COLO668 (cell line): ENCODE results near the gene PAK1.

Experiments
- DNase-seq: peaks from one replicate; lab custom pipeline; 2025; ENCODE audit not compliant: unreplicated experiment; lab: John Stamatoyannopoulos, UW

PAK1 gene

GRCh38 chr11:77312107-77312506 lies 161.8 kb downstream of the PAK1 start:
- DNase-seq = no peak

- no peak for DNase-seq
These were observed 162.2 kb downstream of the PAK1 start for GRCh38 chr11:77311701-77312100.

GRCh38 chr11:77310721-77311120 lies 163.2 kb downstream of the PAK1 start:
- no peak for DNase-seq

DNA sequence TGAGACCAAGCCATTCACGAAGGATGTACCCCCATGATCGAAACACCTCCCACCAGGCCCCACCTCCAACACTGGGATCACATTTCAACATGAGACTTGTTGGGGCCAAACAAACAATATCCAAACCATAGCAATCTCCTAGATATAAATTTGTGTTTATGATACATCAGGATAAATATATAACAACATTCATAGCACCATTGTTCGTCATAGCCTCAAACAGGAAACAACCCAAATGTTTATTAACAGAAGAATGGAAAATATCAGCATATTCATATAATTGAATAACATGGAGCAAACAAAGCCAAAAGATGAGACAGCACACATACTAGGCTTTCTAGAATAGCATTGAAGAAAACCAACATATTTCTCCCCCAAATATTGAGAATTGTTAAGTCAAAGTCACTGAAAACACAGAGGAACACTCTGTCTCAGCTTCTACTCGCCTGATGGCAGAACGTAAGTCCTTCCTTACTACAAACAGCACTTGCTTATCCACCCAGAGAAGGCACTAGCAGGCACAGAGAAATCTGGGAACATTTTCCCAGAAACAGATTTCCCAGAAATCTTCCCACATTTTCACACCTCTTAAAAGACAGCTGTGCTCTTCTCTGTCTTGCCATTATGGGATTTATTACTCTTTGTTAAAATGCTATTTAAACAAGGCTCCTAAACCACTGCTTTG lies 164.4 kb downstream of the PAK1 start:
- DNase-seq = no peak

DNA sequence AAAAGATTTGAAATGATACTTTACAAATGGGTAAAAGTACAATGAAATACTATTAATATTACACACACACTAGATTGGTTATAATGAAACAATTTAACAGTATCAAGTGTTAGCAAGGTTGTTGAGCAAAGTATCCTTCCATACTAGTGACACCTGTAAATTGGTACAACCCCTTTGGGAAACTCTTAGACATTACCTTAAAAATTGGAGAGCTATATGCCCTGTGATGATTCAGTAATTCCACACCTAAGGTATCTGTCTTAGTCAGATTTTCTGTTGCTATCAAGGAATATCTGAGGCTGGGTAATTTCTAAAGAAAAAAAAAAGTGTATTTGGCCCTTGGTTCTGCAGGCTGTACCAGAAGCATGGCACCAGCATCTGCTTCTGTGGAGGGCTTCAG lies 165.1 kb downstream of the PAK1 start:
- DNase-seq = no peak

DNA sequence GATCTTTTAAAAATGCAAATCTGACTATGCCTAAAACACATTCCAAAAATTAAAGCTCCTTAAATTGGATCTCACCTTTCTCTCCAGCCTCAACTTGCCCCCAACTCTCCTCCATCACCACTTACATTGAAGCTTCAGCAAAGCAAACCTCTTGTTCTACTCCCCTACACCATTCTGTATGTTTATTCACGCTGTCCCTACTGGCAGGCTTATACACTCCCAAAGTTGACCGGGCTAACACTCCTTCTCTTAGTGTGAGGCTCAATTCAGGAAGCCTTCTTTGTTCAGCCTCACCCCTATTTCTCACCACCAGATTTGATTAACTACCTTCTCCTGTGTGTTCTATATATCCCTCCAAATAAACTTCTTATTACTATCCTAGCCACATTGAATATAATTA lies 170.6 kb downstream of the PAK1 start:
- no peak for DNase-seq

- no peak for DNase-seq
These were observed 171.1 kb downstream of the PAK1 start for GRCh38 chr11:77302752-77303151.

DNA sequence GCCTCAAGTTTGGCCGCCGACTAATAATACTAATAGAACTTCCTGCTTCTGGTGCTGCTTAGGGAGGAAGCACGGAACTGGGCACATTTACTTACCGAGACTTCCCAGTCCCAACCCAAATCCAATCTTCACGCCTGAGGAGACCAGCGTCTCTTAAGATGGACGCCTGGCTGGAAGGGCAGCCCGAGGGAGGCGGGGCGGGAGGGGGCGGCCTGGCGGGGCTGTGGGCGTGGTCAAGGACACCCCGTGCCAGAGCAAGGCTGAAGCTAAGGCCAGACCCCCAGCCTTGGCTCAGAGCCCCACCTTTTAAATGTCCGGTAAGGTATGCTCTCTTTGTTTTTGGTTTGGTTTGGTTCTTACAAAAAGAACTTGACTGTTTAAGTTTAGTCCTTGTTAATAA lies 172.4 kb downstream of the PAK1 start, which contains the start of gene GDPD4:
GDPD4 (minus strand) TSS at position 177 of the 400 bp plus-strand sequence. CDS start 16,549 bp downstream, outside the sequence.
- DNase-seq = no peak

DNA sequence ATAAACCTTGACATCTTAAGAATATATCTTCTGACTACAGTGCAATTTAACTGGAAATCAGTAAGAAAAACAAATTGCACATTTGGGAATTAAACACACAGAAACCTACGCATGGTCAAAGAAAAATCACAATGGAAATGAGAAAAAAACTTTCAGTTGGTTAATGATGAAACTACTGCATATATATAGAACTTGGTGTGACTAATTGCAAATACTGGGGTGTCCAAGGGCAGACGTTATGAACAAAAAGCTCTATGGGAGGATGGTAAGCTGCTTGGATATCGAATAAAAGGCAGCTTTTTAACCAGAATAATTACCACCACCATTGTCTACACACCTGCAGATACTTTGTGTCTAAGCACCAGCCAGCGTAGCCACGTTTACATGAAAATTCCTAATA lies 173.2 kb downstream of the PAK1 start:
- DNase-seq = no peak

GRCh38 chr11:77300028-77300427 lies 173.9 kb downstream of the PAK1 start:
- peak; percentile 66 for DNase-seq

DNA sequence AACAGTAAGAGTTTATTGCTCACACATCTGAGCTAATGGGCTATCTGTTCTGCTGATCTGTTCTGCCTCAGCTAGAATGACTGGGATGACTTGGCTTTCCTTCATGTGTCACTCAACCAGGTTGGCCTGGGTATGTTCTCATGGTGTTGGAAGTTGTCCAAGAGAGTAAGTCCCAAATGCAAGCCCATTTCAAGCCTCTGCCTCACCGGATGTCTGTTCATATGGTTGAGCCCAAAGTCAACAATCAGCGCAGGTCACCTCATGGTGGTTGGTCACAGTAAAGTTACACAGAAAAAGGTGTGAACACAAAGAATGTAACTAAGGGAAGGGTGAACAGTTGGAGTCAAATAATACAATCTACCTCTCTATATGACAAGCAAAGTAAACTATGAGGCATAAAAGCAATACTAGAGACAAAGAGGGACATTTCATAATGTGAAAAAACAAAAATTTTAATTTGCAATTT lies 174.3 kb downstream of the PAK1 start:
- peak; percentile 66 for DNase-seq

- DNase-seq = no peak
These were observed 179.9 kb downstream of the PAK1 start for GRCh38 chr11:77294040-77294439.

- no peak for DNase-seq
These were observed 184.2 kb downstream of the PAK1 start for GRCh38 chr11:77289737-77290136.

GRCh38 chr11:77287615-77288273 lies 186.2 kb downstream of the PAK1 start:
- no peak for DNase-seq

DNA sequence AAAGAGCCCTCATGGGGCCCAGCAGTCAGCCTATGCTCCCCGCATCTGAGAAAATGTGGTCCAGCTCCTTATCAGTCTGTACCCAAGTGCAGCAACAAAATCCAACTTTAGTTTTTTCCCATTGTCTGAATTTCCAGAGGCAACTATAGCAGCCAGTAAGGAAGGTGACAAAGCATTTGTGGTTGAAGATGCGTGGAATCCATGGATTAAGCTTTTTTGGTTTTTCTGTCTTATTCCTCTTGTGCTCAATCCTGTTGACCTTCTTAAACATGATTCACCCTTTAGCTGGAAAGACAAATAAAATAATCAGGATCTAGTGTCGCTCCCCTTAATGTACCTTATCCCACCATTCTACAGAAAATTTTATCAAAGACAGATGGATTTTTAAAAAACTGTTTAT lies 186.8 kb downstream of the PAK1 start:
- no peak for DNase-seq

DNA sequence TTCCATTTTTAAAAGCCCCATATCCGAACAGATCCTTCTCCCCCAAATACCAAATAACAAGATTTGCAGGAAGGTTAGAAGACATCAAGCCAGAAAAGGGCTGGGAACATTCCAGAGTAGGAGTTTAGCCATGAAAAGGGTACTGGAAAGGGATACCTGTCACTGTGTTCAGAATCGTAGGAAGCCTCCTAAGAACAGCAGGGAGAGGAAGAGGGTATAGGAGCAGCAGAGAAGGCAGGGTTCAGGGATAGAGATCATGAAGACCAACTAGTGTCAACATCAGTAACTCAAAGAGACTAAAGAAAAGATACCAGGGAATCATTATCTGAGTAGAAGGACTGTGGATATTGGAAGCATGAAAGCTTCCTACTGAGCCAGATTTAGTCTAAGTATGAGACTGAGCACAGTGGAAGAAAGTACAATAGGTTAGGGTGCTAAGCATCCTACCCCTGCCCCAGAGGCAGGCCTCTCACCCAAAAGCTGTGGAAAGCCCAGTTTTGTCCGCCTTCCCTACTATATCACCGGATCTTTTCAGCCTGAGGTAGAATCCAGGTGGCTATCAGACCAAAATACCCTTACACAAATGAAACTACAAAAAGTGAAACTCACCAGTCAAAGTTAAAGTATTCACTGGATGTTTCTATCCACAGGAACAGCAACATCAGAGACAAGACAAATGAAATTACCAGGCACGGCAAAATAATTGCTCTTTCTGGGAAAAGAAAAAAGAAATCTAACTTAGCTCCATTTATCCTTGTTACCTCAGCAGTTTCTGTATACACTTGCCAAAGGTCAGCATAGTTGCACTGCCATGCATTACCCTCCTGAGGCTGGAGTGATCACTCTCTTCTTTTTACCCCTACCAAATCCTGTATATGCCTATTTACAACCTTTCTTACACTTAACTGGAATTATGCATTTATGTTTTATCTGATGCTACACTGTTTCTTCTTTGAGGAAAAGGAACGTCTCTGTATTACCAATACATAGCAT lies 189.1 kb downstream of the PAK1 start:
- no peak for DNase-seq

DNA sequence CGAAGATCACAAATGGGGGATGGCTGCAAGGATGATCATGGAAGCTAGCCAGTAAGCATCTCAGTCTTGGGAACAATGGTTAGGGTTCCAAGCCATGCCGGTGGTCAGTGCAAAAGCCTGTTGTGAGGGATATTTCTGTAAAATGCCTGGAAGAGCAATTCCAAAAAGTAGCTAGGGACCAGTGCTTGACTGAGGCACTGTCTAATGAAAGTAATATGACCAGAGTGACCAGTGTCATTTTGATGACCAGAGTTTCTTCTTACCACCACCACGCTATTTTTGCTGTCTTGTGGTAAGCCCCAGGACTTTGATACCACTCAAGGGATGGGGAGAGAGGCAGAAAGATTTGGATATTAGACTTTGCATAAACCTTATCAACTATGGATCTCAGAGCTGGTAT lies 190.8 kb downstream of the PAK1 start:
- DNase-seq = no peak

GRCh38 chr11:77278595-77279506 lies 195.0 kb downstream of the PAK1 start:
- DNase-seq = no peak

- DNase-seq = no peak
These were observed 197.6 kb downstream of the PAK1 start for GRCh38 chr11:77276271-77276670.
